OCI-LY7 (cell line): ENCODE measurements around the gene ROM1.

Experiments
- CTCF ChIP-seq: fragments of 200-600 bp; sonication (generic); conservative IDR thresholded peaks from 2 replicates; pipeline ENCODE4 v1.5.1; 2014; ENCODE audit warnings: mild to moderate bottlenecking, antibody characterized with exemption, low read length, moderate library complexity, mixed read lengths
- EZH2phosphoT487 ChIP-seq: fragments of 200-600 bp; sonication (generic); IDR thresholded peaks from 2 replicates; pipeline ENCODE4 v1.6.1; 2018; ENCODE audit warnings: low read depth, borderline replicate concordance, mild to moderate bottlenecking, mixed run types, antibody characterized with exemption, low read length, moderate library complexity, mixed read lengths

GRCh38 chr11:62611705-62612365, 1.2 kb upstream of the ROM1 start:
- TF ChIP-seq CTCF (no peak), EZH2phosphoT487 (no peak)
